Erythroblast (primary cell): Measurements from ENCODE around the gene ABCA7.

ENCODE experiments used
- GATA1 ChIP-seq: IDR thresholded peaks from 2 replicates; pipeline ENCODE4 v1.6.1; 2011; ENCODE audit warnings: low read depth, mild to moderate bottlenecking, control low read depth, low read length, moderate library complexity
- POLR2A ChIP-seq: IDR thresholded peaks from 2 replicates; pipeline ENCODE4 v1.6.1; 2011; ENCODE audit warnings: mild to moderate bottlenecking, low read length

DNA sequence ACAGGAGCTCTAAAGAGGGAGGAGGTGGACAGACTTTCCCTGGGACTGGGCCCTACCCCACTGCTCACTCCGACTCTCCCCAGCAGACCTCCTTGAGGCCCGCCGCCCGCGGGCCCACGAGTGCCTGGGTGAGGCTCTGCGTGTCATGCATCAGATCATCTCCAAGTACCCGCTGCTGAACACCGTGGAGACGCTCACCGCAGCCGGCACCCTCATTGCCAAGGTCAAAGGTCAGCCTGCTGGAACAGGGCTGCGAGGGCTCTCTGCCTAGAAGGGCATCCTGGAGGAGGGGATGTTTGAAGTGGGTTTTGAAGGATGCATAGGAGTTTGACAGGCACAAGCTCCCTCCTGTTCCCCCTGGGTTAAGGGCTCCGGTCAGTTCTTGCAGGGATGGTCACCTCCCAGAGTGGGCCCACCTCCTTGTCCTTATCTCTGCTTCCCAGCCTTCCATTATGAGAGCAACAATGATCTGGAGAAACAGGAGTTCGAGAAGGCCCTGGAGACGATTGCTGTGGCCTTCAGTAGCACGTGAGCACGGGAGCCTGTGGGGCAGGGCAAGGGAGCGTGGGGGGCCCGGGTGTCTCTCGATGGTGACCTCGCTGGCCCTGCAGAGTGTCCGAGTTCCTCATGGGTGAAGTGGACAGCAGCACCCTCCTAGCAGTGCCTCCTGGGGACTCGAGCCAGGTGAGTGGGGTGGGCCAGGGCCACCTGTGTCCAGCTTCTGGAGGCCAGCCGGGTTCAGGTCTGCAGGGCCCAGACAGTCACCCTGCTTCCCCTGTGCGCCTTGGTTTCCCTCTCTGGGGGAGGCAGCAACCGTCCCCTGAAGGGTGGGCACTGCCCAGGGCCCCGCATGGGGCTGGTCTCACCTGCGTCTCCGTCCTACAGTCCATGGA, 33.4 kb downstream of the ABCA7 start:
- TF ChIP-seq POLR2A (no peak), GATA1 (no peak)
